ENCODE results near the gene EXOC3.
"Not testable (repeated sequence)": the region's sequence is repeated elsewhere in the genome, so short reads cannot be mapped to it uniquely, and the experiment has no call there.

Gene EXOC3

GRCh38 chr5:485113-485945, 42.4 kb downstream of the EXOC3 start:
- no peak for FAIRE-seq

GRCh38 chr5:485946-486491, 43.0 kb downstream of the EXOC3 start:
- FAIRE-seq = no peak
- DNase-seq (ENCODE audit: low spot score) = no peak

More at GRCh38 chr5:485113-485945, 42.4 kb downstream of the EXOC3 start:
- DNase-seq (ENCODE audit: low spot score) = no peak

GRCh38 chr5:486597-486996, 43.6 kb downstream of the EXOC3 start:
- not testable (repeated sequence) for FAIRE-seq; DNase-seq (ENCODE audit: low spot score)

GRCh38 chr5:488241-488640, 45.3 kb downstream of the EXOC3 start:
- DNase-seq (ENCODE audit: low spot score) = no peak
- FAIRE-seq = no peak

- no peak for FAIRE-seq
- DNase-seq (ENCODE audit: low spot score) = no peak
Observed at GRCh38 chr5:488744-489688, 46.0 kb downstream of the EXOC3 start.

- no peak for FAIRE-seq
- DNase-seq (ENCODE audit: low spot score) = no peak
Observed at GRCh38 chr5:489689-490080, 46.7 kb downstream of the EXOC3 start.

GRCh38 chr5:490116-491106, 47.4 kb downstream of the EXOC3 start:
- FAIRE-seq = no peak
- no peak for DNase-seq (ENCODE audit: low spot score)

- DNase-seq (ENCODE audit: low spot score) (no peak), FAIRE-seq (no peak)
Observed at GRCh38 chr5:491119-491855, 48.3 kb downstream of the EXOC3 start.

GRCh38 chr5:491856-492155, 48.8 kb downstream of the EXOC3 start:
- FAIRE-seq (no peak), DNase-seq (ENCODE audit: low spot score) (no peak)

GRCh38 chr5:492314-492893, 49.4 kb downstream of the EXOC3 start:
- FAIRE-seq (no peak), DNase-seq (ENCODE audit: low spot score) (no peak)

- DNase-seq (ENCODE audit: low spot score) = no peak
- FAIRE-seq = no peak
Observed at GRCh38 chr5:493119-493701, 50.2 kb downstream of the EXOC3 start.

- FAIRE-seq (no peak), DNase-seq (ENCODE audit: low spot score) (no peak)
Observed at GRCh38 chr5:493758-494157, 50.8 kb downstream of the EXOC3 start.

GRCh38 chr5:494667-495255, 51.8 kb downstream of the EXOC3 start:
- DNase-seq (ENCODE audit: low spot score) = no peak
- FAIRE-seq = no peak

- no peak for DNase-seq (ENCODE audit: low spot score)
- peak; percentile 35 for FAIRE-seq
Observed at GRCh38 chr5:496028-496427, 53.1 kb downstream of the EXOC3 start.

- FAIRE-seq (no peak), DNase-seq (ENCODE audit: low spot score) (no peak)
Observed at GRCh38 chr5:497090-497700, 54.2 kb downstream of the EXOC3 start.

GRCh38 chr5:497871-498509, 55.0 kb downstream of the EXOC3 start:
- FAIRE-seq (no peak), DNase-seq (ENCODE audit: low spot score) (no peak)

GRCh38 chr5:499233-500209, 56.5 kb downstream of the EXOC3 start:
- no peak for FAIRE-seq
- DNase-seq (ENCODE audit: low spot score) = no peak

Measured in urothelium cell line (cell line).